OCI-LY7 (cell line): ENCODE data around the gene CRHR2. TPM values are rescaled to one million over a fixed set of nuclear protein-coding genes. Genes with fewer than 3 reads are reported as not detected.

Experiments used
- BruUV-seq: library from RNA; stranded (reverse); fragments of 400-500 nt; replicated peaks from 2 replicates; lab custom pipeline; 2021; lab: Mats Ljungman, UMichigan
- CTCF ChIA-PET: fragments of 300-600 bp; sonication (Branson Sonifier 250); formaldehyde crosslinking; loops from one replicate; lab custom pipeline; 2022; ENCODE audit warnings: antibody characterized with exemption; ENCODE audit not compliant: unreplicated experiment; lab: Charles Lee
- POLR2A ChIA-PET: fragments of 300-600 bp; sonication (Branson Sonifier 250); formaldehyde crosslinking; loops from one replicate; lab custom pipeline; 2022; ENCODE audit warnings: antibody characterized with exemption; lab: Charles Lee
- DNase-seq: peaks from one replicate; pipeline ENCODE4 v3.0.0-alpha.2; 2015; ENCODE audit warnings: low spot score
- H2AFZ ChIP-seq: fragments of 200-600 bp; sonication (generic), shearing (Covaris generic); 2 replicates; pipeline ENCODE4 v1.6.1; 2014; ENCODE audit warnings: mild to moderate bottlenecking, antibody characterized with exemption, low read length, moderate library complexity
- H3K27ac ChIP-seq: fragments of 200-600 bp; sonication (generic); 2 replicates; pipeline ENCODE4 v1.5.1; 2014; ENCODE audit warnings: mixed run types, low read depth, mild to moderate bottlenecking, moderate library complexity, low read length, inconsistent platforms; ENCODE audit not compliant: poor library complexity, severe bottlenecking
- H3K36me3 ChIP-seq: fragments of 200-600 bp; sonication (generic); 2 replicates; pipeline ENCODE4 v1.6.1; 2014; ENCODE audit warnings: mild to moderate bottlenecking, antibody characterized with exemption, low read length, moderate library complexity, mixed read lengths; ENCODE audit not compliant: insufficient read depth
- H3K4me1 ChIP-seq: fragments of 200-600 bp; sonication (generic); 2 replicates; pipeline ENCODE4 v1.5.1; 2014; ENCODE audit warnings: mild to moderate bottlenecking, low read length; ENCODE audit not compliant: insufficient read depth, poor library complexity, severe bottlenecking
- H3K4me2 ChIP-seq: fragments of 200-600 bp; sonication (generic); 2 replicates; pipeline ENCODE4 v1.6.1; 2014; ENCODE audit warnings: mild to moderate bottlenecking, low read length
- H3K4me3 ChIP-seq: fragments of 200-600 bp; sonication (generic); 2 replicates; pipeline ENCODE4 v1.5.1; 2014; ENCODE audit warnings: mild to moderate bottlenecking, low read depth, low read length; ENCODE audit not compliant: poor library complexity, severe bottlenecking
- H3K79me2 ChIP-seq: fragments of 200-600 bp; sonication (generic); 2 replicates; pipeline ENCODE4 v1.6.1; 2016; ENCODE audit warnings: low read depth, mild to moderate bottlenecking, low read length, moderate library complexity, mixed read lengths; ENCODE audit not compliant: insufficient read depth
- H3K9me2 ChIP-seq: fragments of 200-600 bp; sonication (generic); 2 replicates; pipeline ENCODE4 v1.6.1; 2016; ENCODE audit warnings: mild to moderate bottlenecking, low read length, mixed read lengths; ENCODE audit not compliant: insufficient read depth
- H3K9me3 ChIP-seq: fragments of 200-600 bp; sonication (generic); 2 replicates; pipeline ENCODE4 v1.6.1; 2014; ENCODE audit warnings: mild to moderate bottlenecking, mixed run types, low read length, mixed read lengths
- H4K20me1 ChIP-seq: fragments of 200-600 bp; sonication (generic); 2 replicates; pipeline ENCODE4 v1.6.1; 2014; ENCODE audit warnings: mild to moderate bottlenecking, antibody characterized with exemption, low read length, moderate library complexity, mixed read lengths; ENCODE audit not compliant: insufficient read depth
- EZH2phosphoT487 ChIP-seq: fragments of 200-600 bp; sonication (generic); IDR thresholded peaks from 2 replicates; pipeline ENCODE4 v1.6.1; 2018; ENCODE audit warnings: low read depth, borderline replicate concordance, mild to moderate bottlenecking, mixed run types, antibody characterized with exemption, low read length, moderate library complexity, mixed read lengths
- intact Hi-C: fragments of 100-400 bp; cut with micrococcal nuclease; formaldehyde crosslinking; loops from one replicate; pipeline ENCODE4 v1.10.0; 2022; ENCODE audit not compliant: unreplicated experiment
- total RNA-seq, 2 experiments: library from RNA; depleted of rRNA in 1 of 2; stranded (reverse); fragments of >200 nt in 1 of 2; shearing (Covaris generic) in 1 of 2; gene quantifications; 2 replicates each; pipeline ENCODE4 v1.2.3, GENCODE V29; 2014 to 2022
- TF ChIP-seq, protein P1 (sequence below): fragments of 200-600 bp; sonication (generic); conservative IDR thresholded peaks from 2 replicates; pipeline ENCODE4 v1.5.1; 2014; ENCODE audit warnings: mild to moderate bottlenecking, antibody characterized with exemption, low read length, moderate library complexity, mixed read lengths

The CRHR2 gene
- total RNA-seq, 2 experiments from 2014 or later: not detected

DNA sequence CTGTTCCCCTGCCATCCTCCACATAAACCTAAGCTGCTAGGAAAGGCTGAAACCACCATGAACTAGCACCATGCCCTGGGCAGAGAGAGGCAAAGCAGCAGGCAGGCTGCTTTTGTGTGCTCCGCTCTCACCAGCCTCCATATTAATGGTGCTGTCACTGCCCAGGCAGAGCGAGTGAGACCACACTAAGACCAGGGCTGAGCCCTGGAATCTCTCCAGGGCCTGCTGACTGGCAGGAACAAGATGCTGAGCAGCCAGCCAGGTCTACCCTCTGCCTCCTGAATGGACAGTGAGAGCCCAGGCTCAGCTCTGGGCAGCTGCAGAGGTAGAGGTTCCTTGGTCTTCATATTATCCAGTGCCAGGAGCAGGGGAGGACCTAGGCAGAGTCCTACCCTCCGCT is 1.6 kb upstream of the CRHR2 start:
- no peak for DNase-seq
- no peaks in the 10 kb centered on the region for H3K9me2 ChIP-seq
- ChIA-PET CTCF (no interaction called here), POLR2A (interaction anchor here (0.6 to 1.2 kb wide), 2 partner anchors 33 to 80 kb away, joined by 3 to 8 read pairs; no protein-coding TSS in a partner anchor)
- H3K4me3 ChIP-seq: no peak overlapping the region
- no peaks in the 10 kb centered on the region for H3K36me3 ChIP-seq
- H4K20me1 ChIP-seq: no peaks in the 10 kb centered on the region
- no peaks in the 10 kb centered on the region for H3K79me2 ChIP-seq
- no TSS peak for BruUV-seq
- TF ChIP-seq EZH2phosphoT487: no peak
- TF ChIP-seq, protein P1, sequence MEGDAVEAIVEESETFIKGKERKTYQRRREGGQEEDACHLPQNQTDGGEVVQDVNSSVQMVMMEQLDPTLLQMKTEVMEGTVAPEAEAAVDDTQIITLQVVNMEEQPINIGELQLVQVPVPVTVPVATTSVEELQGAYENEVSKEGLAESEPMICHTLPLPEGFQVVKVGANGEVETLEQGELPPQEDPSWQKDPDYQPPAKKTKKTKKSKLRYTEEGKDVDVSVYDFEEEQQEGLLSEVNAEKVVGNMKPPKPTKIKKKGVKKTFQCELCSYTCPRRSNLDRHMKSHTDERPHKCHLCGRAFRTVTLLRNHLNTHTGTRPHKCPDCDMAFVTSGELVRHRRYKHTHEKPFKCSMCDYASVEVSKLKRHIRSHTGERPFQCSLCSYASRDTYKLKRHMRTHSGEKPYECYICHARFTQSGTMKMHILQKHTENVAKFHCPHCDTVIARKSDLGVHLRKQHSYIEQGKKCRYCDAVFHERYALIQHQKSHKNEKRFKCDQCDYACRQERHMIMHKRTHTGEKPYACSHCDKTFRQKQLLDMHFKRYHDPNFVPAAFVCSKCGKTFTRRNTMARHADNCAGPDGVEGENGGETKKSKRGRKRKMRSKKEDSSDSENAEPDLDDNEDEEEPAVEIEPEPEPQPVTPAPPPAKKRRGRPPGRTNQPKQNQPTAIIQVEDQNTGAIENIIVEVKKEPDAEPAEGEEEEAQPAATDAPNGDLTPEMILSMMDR: no peak
- no peak overlapping the region for H2AFZ ChIP-seq
- H3K4me1 ChIP-seq: no peaks in the 10 kb centered on the region
- intact Hi-C loops: no loop called here
- no peak overlapping the region for H3K4me2 ChIP-seq
- H3K27ac ChIP-seq: no peak overlapping the region
- H3K9me3 ChIP-seq: no peaks in the 10 kb centered on the region

DNA sequence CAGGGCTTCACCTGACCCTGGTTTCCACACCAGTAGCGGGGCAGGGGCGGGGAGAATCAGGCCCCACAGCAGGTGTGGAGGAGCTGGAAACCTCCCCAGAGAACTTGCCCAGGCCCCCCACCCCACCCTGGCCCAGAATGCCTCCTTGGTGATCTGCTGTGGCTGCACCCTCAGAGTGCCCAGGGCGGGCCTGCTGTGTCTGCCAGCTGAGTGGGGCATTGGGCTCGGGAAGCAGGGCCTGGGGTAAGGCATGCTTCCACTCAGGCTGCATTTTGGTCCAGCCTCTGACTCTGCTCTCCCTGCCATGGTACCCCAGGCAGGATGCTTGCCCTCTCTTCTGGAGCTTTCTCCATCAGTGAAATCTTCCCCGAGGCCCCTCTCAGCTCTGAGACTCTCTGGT is 1.1 kb upstream of the CRHR2 start:
- BruUV-seq: no TSS peak
- Histone ChIP-seq H3K79me2 (no peaks in the 10 kb centered on the region), H3K36me3 (no peaks in the 10 kb centered on the region), H4K20me1 (no peaks in the 10 kb centered on the region), H3K9me3 (no peaks in the 10 kb centered on the region), H2AFZ (no peak overlapping the region), H3K4me2 (no peak overlapping the region), H3K27ac (no peak overlapping the region), H3K9me2 (no peaks in the 10 kb centered on the region), H3K4me3 (no peak overlapping the region), H3K4me1 (no peaks in the 10 kb centered on the region)
- intact Hi-C loops: no loop called here
- TF ChIP-seq, protein P1: no peak
- no peak for TF ChIP-seq EZH2phosphoT487
- ChIA-PET CTCF (no interaction called here), POLR2A (no interaction called here)
- no peak for DNase-seq

DNA sequence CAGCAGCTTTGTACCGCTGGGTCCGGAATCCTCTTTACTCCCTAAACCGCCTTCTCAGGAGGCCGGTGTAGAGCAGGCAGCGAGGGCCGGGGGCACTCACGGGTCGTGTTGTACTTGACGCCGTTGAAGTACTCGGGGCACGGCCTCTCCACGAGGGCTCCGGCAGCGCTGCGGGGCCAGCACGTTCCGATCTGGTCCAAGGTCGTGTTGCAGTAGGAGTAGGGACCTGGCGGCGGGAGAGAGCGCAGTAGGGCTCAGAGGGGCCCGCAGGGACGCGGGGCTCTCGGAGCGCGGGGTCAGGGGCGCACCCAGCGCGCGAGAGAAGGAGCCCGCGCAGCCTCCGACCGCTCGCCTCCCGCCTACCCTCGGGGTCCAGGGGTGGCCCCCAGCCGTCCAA is 443 bp downstream of the CRHR2 start:
- H2AFZ ChIP-seq: no peak overlapping the region
- no peak for DNase-seq
- intact Hi-C loops: no loop called here
- ChIA-PET POLR2A (no interaction called here), CTCF (no interaction called here)
- no peaks in the 10 kb centered on the region for H4K20me1 ChIP-seq
- H3K27ac ChIP-seq: no peak overlapping the region
- BruUV-seq: no TSS peak
- H3K9me3 ChIP-seq: no peaks in the 10 kb centered on the region
- TF ChIP-seq EZH2phosphoT487: no peak
- TF ChIP-seq, protein P1: no peak
- H3K79me2 ChIP-seq: no peaks in the 10 kb centered on the region
- no peaks in the 10 kb centered on the region for H3K36me3 ChIP-seq
- no peak overlapping the region for H3K4me2 ChIP-seq
- no peaks in the 10 kb centered on the region for H3K9me2 ChIP-seq
- H3K4me3 ChIP-seq: no peak overlapping the region
- no peaks in the 10 kb centered on the region for H3K4me1 ChIP-seq
